Neural cell (in vitro differentiated cells): ENCODE data around the gene REC8.

Experiments
- EP300 ChIP-seq: fragments of 450-650 bp; conservative IDR thresholded peaks from 2 replicates; pipeline ENCODE4 v1.6.1; 2014; ENCODE audit warnings: antibody characterized with exemption, mild to moderate bottlenecking, moderate library complexity; ENCODE audit not compliant: poor library complexity, severe bottlenecking
- POLR2AphosphoS5 ChIP-seq: IDR thresholded peaks from 2 replicates; pipeline ENCODE4 v1.6.1; 2012
- RAD21 ChIP-seq: fragments of 450-650 bp; conservative IDR thresholded peaks from 2 replicates; pipeline ENCODE4 v1.6.1; 2014; ENCODE audit warnings: antibody characterized with exemption, mild to moderate bottlenecking, moderate library complexity
- TF ChIP-seq, protein P1 (sequence below): fragments of 450-650 bp; IDR thresholded peaks from 2 replicates; pipeline ENCODE4 v1.5.1; 2014; ENCODE audit warnings: antibody characterized with exemption, mild to moderate bottlenecking, moderate library complexity; ENCODE audit not compliant: poor library complexity, severe bottlenecking

DNA sequence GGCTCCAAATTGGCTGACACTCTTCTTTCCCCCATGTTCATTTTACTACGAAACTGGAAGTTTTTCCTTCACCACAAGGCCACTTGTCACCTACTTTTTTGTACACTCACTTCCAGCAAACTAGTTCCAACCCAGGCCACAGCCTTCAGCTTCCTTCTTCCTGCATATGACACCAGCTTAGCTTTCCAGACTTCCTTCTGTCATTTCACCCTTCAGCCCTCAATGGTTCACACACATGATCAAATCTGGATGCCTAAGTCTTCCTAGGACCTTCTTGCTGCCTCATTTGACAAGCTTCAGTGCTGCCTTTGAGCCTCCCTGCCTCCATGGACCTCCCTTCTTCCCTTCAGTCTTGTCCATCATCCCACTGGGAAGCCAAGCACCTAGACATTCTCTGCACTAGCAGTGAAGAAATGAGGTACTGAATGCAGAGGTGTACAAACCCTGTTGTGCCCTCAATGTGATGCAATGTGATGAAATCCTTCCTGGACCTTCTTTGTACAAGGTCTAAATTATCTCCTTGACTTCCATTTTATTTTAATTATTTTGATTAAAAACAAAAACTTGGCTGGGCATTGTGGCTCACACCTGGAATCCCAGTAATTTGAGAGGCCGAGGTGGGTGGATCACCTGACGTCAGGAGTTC, 4.3 kb upstream of the REC8 start:
- TF ChIP-seq RAD21 (no peak), POLR2AphosphoS5 (no peak), EP300 (no peak)
- TF ChIP-seq, protein P1, sequence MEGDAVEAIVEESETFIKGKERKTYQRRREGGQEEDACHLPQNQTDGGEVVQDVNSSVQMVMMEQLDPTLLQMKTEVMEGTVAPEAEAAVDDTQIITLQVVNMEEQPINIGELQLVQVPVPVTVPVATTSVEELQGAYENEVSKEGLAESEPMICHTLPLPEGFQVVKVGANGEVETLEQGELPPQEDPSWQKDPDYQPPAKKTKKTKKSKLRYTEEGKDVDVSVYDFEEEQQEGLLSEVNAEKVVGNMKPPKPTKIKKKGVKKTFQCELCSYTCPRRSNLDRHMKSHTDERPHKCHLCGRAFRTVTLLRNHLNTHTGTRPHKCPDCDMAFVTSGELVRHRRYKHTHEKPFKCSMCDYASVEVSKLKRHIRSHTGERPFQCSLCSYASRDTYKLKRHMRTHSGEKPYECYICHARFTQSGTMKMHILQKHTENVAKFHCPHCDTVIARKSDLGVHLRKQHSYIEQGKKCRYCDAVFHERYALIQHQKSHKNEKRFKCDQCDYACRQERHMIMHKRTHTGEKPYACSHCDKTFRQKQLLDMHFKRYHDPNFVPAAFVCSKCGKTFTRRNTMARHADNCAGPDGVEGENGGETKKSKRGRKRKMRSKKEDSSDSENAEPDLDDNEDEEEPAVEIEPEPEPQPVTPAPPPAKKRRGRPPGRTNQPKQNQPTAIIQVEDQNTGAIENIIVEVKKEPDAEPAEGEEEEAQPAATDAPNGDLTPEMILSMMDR: no peak
